ENCODE data around the gene UQCRQ. TPM values are rescaled to one million over a fixed set of nuclear protein-coding genes. Genes with fewer than 3 reads are reported as not detected.

The UQCRQ gene
- total and polyA plus RNA-seq, 9 of the 15 experiments (the other 6 are each of a cell fraction or from before 2014, with no cell fraction given), result 235 to 2,421 (median 883) TPM

GRCh38 chr5:132834057-132834456 is 32.4 kb upstream of the UQCRQ start:
- intact Hi-C loops (cut with micrococcal nuclease), result no loop called here
- POLR2A ChIA-PET, result interaction anchor here (1.1 to 1.7 kb wide), 2 partner anchors 15 to 39 kb away, joined by 3 to 9 read pairs; no protein-coding TSS in a partner anchor

More at GRCh38 chr5:132834057-132834456, 32.4 kb upstream of the UQCRQ start:
- Histone ChIP-seq H3K79me2 (ENCODE audit: control insufficient read depth, insufficient read depth, low read length) (peaks cover 14% of the 10 kb centered on the region), H3K27ac (ENCODE audit: extremely low read depth, low read depth, low read length) (no peak overlapping the region), H3K4me1 (replicated peaks in 1 of 2; ENCODE audit: control insufficient read depth in 2 of 2, insufficient read depth in 2 of 2, low read length in 2 of 2) (peaks cover 20 to 23% of the 10 kb centered on the region in 2 experiments; a peak in 4 of 5 replicates), H4K20me1 (replicated peaks; ENCODE audit: control insufficient read depth, insufficient read depth, low read length) (no peaks in the 10 kb centered on the region), H3K9ac (ENCODE audit: insufficient read depth in 1 of 2, low read depth in 2 of 2, low read length in 2 of 2) (no peak overlapping the region), H3K9me3 (replicated peaks; ENCODE audit: control insufficient read depth, insufficient read depth, low read depth, low read length) (no peaks in the 10 kb centered on the region), H3K27me3 (ENCODE audit: control insufficient read depth in 2 of 2, insufficient read depth in 2 of 2, low read length in 2 of 2) (no peaks in the 10 kb centered on the region), H2AFZ (ENCODE audit: low read depth, low read length) (no peak overlapping the region), H3K36me3 (ENCODE audit: control insufficient read depth, insufficient read depth, low read length) (peaks cover under 1% of the 10 kb centered on the region; the same call in 1 of the 3 replicates), H3K4me3 (no peak overlapping the region), H3K4me2 (ENCODE audit: insufficient read depth, low read length) (no peak overlapping the region), H3K9me1 (ENCODE audit: control insufficient read depth, insufficient read depth, low read length) (no peaks in the 10 kb centered on the region)
- DNase-seq (ENCODE audit: extremely low read depth in 1 of 4, low spot score in 3 of 4), result no peak
- TF ChIP-seq ATF6 (CRISPR knock-in tag; IDR thresholded peaks at IDR 0.05), result no peak
- TF ChIP-seq SPI1 (IDR thresholded peaks at IDR 0.05; ENCODE audit: borderline replicate concordance, low read depth, low read length), result no peak
- TF ChIP-seq KHSRP (IDR thresholded peaks at IDR 0.05), result no peak
- TF ChIP-seq CBX8 (IDR thresholded peaks at IDR 0.05; ENCODE audit: borderline replicate concordance, extremely low read depth, low read depth, low read length, poor library complexity, severe bottlenecking), result no peak
- TF ChIP-seq DPF2 (IDR thresholded peaks at IDR 0.05), result no peak
- TF ChIP-seq ZNF165 (CRISPR knock-in tag; IDR thresholded peaks at IDR 0.05; ENCODE audit: borderline replicate concordance), result no peak
- TF ChIP-seq MAZ (CRISPR knock-in tag; conservative IDR thresholded peaks at IDR 0.05 in 1 of 2, IDR thresholded peaks at IDR 0.05 in 1 of 2), result no peak
- TF ChIP-seq ZNF644 (tag; IDR thresholded peaks at IDR 0.05; ENCODE audit: low read depth), result no peak
- no peak for TF ChIP-seq MIER1 (IDR thresholded peaks at IDR 0.05; ENCODE audit: low read depth)
- no peak for TF ChIP-seq ZNF282 (CRISPR knock-in tag; IDR thresholded peaks at IDR 0.05)
- no peak for TF ChIP-seq RBM25 (IDR thresholded peaks at IDR 0.05; ENCODE audit: low read depth, low read length, severe bottlenecking)
- TF ChIP-seq CHD2 (IDR thresholded peaks at IDR 0.05; ENCODE audit: low read depth, low read length), result no peak
- TF ChIP-seq ZNF24 (IDR thresholded peaks at IDR 0.05), result no peak
- no peak for TF ChIP-seq DIDO1 (tag; IDR thresholded peaks at IDR 0.05; ENCODE audit: low read depth)
- no peak for TF ChIP-seq CBFA2T2 (conservative IDR thresholded peaks at IDR 0.05)
- no peak for TF ChIP-seq SETDB1 (IDR thresholded peaks at IDR 0.05; ENCODE audit: low read length)
- no peak for TF ChIP-seq TAF15 (IDR thresholded peaks at IDR 0.05; ENCODE audit: low read depth, low read length)
- TF ChIP-seq DMBX1 (CRISPR knock-in tag; IDR thresholded peaks at IDR 0.05; ENCODE audit: borderline replicate concordance), result no peak
- no peak for TF ChIP-seq ZNF561 (CRISPR knock-in tag; conservative IDR thresholded peaks at IDR 0.05)
- TF ChIP-seq TSC22D4 (tag; IDR thresholded peaks at IDR 0.05), result no peak
- CTCF ChIA-PET (ENCODE audit: low intra/inter-chr PET ratio), result no interaction called here
- no peak for FAIRE-seq
- ATAC-seq, result no peak
- WGBS (ENCODE audit: insufficient coverage, low coverage, missing lambda C conversion rate), result 79% methylated on average over 3 of the region's 3 CpGs
- in situ Hi-C loops (cut with MboI), result no loop called here
- no TSS peak for BruUV-seq (replicated peaks)
